Measurements from ENCODE around the gene PER3.

DNA sequence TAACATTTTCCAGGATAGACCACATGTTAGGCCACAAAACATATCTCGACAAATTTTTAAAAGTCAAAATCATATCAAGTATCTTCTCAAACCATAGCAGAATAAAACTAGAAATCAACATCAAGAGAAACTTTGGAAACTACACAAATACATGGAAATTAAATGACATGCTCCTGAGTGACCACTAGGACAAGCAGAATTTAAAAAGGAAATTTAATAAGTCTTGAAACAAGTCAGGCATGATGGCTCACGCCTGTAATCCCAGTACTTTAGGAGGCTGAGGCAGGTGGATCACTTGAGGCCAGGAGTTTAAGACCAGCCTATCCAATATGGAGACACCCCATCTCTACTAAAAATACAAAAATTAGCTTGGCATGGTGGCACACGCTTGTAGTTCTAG, 95.1 kb downstream of the PER3 start:
- TF ChIP-seq, protein P1, sequence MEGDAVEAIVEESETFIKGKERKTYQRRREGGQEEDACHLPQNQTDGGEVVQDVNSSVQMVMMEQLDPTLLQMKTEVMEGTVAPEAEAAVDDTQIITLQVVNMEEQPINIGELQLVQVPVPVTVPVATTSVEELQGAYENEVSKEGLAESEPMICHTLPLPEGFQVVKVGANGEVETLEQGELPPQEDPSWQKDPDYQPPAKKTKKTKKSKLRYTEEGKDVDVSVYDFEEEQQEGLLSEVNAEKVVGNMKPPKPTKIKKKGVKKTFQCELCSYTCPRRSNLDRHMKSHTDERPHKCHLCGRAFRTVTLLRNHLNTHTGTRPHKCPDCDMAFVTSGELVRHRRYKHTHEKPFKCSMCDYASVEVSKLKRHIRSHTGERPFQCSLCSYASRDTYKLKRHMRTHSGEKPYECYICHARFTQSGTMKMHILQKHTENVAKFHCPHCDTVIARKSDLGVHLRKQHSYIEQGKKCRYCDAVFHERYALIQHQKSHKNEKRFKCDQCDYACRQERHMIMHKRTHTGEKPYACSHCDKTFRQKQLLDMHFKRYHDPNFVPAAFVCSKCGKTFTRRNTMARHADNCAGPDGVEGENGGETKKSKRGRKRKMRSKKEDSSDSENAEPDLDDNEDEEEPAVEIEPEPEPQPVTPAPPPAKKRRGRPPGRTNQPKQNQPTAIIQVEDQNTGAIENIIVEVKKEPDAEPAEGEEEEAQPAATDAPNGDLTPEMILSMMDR (CRISPR knock-in tag; IDR thresholded peaks at IDR 0.05), result no peak
- TF ChIP-seq ZFP36 (IDR thresholded peaks at IDR 0.05; ENCODE audit: borderline replicate concordance, low read depth, low read length, partially characterized antibody), result no peak
- TF ChIP-seq ZNF33B (CRISPR knock-in tag; IDR thresholded peaks at IDR 0.05), result no peak
- no peak for TF ChIP-seq ZNF276 (CRISPR knock-in tag; IDR thresholded peaks at IDR 0.05; ENCODE audit: low read depth)
- TF ChIP-seq ZNF749 (CRISPR knock-in tag; IDR thresholded peaks at IDR 0.05; ENCODE audit: borderline replicate concordance), result no peak
- no peak for TF ChIP-seq ZKSCAN8 (CRISPR knock-in tag; IDR thresholded peaks at IDR 0.05; ENCODE audit: borderline replicate concordance)
